A673 (cell line): ENCODE results near the gene PATL1. TPM values are rescaled to one million over a fixed set of nuclear protein-coding genes. Genes with fewer than 3 reads are reported as not detected.
A peak's percentile ranks its signal among the peaks of the same experiment; 100 is the strongest.

Source experiments
- BruUV-seq: library from RNA; stranded (reverse); fragments of 400-500 nt; replicated peaks from 2 replicates; lab custom pipeline; 2021; lab: Mats Ljungman, UMichigan
- CTCF ChIA-PET: fragments of 300-600 bp; sonication (Branson Sonifier 250); formaldehyde crosslinking; loops from one replicate; lab custom pipeline; 2022; ENCODE audit warnings: antibody characterized with exemption; lab: Charles Lee
- POLR2A ChIA-PET: fragments of 300-600 bp; sonication (Branson Sonifier 250); formaldehyde crosslinking; loops from one replicate; lab custom pipeline; 2022; ENCODE audit warnings: antibody characterized with exemption; ENCODE audit not compliant: low non-redundant PET; lab: Charles Lee
- DNase-seq: peaks from one replicate; pipeline ENCODE4 v3.0.0-alpha.2; 2015; ENCODE audit warnings: low spot score
- H3K27ac ChIP-seq: fragments of 200-600 bp; sonication (generic); 2 replicates; pipeline ENCODE4 v1.5.1; 2016; ENCODE audit warnings: mixed run types, low read depth, mild to moderate bottlenecking, mixed read lengths, antibody characterized with exemption, low read length; ENCODE audit not compliant: poor library complexity, severe bottlenecking
- H3K27me3 ChIP-seq: fragments of 200-600 bp; sonication (generic); replicated peaks from 2 replicates; pipeline ENCODE4 v1.6.1; 2017; ENCODE audit warnings: mixed run types, low read depth, mild to moderate bottlenecking, mixed read lengths, antibody characterized with exemption, low read length; ENCODE audit not compliant: insufficient read depth, poor library complexity
- H3K36me3 ChIP-seq: fragments of 200-600 bp; sonication (generic); 2 replicates; pipeline ENCODE4 v1.6.1; 2016; ENCODE audit warnings: mixed run types, mild to moderate bottlenecking, mixed read lengths, antibody characterized with exemption, low read length; ENCODE audit not compliant: insufficient read depth, poor library complexity, severe bottlenecking
- H3K4me1 ChIP-seq: fragments of 200-600 bp; sonication (generic); 2 replicates; pipeline ENCODE4 v1.6.1; 2017; ENCODE audit warnings: mixed run types, mild to moderate bottlenecking, mixed read lengths, antibody characterized with exemption, low read length; ENCODE audit not compliant: insufficient read depth, poor library complexity, severe bottlenecking
- H3K4me3 ChIP-seq: fragments of 200-600 bp; sonication (generic); 2 replicates; pipeline ENCODE4 v1.5.1; 2016; ENCODE audit warnings: low read depth, mixed run types, mild to moderate bottlenecking, mixed read lengths, low read length; ENCODE audit not compliant: poor library complexity, severe bottlenecking
- H3K9me3 ChIP-seq: fragments of 200-600 bp; sonication (generic); 2 replicates; pipeline ENCODE4 v1.6.1; 2016; ENCODE audit warnings: mixed run types, low read depth, mild to moderate bottlenecking, mixed read lengths, antibody characterized with exemption, low read length; ENCODE audit not compliant: poor library complexity, severe bottlenecking
- EZH2 ChIP-seq: fragments of 200-600 bp; sonication (generic); IDR thresholded peaks from 2 replicates; pipeline ENCODE4 v1.6.1; 2017; ENCODE audit warnings: borderline replicate concordance, low read depth, mild to moderate bottlenecking, mixed read lengths, antibody characterized with exemption, low read length; ENCODE audit not compliant: poor library complexity, severe bottlenecking
- intact Hi-C: fragments of 100-400 bp; cut with micrococcal nuclease; formaldehyde crosslinking; loops from one replicate; pipeline ENCODE4 v1.10.0; 2022; ENCODE audit not compliant: unreplicated experiment
- total RNA-seq: library from RNA; stranded (reverse); gene quantifications from 2 replicates; pipeline ENCODE4 v1.2.3, GENCODE V29; 2021
- TF ChIP-seq, protein P1 (sequence below): fragments of 300-800, 200-600 bp; sonication (generic); conservative IDR thresholded peaks from 2 replicates; pipeline ENCODE4 v1.5.1; 2017; ENCODE audit warnings: low read depth, mild to moderate bottlenecking, antibody characterized with exemption, low read length, moderate library complexity, mixed read lengths

Gene PATL1
- total RNA-seq, 1 experiment from 2014 or later, result 78.9 TPM

DNA sequence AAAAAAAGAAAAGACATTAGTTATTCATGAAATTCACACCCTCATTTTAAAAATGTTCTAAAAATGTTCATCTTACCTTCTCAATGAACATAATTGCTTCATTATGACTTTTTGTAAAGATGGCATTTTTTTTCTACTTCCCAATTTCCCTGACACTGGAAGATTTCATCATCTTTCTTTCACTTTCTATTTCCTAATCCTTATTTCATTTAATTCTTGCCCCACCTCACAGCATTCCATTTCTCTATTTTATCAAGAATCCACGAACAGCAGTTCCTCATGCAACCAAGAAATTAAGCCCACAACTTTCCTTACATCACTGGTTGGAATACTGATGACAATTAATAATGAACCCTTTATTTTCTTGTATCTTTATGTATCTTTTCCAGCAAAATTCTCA, 1.9 kb downstream of the PATL1 start:
- BruUV-seq, result no TSS peak
- intact Hi-C loops, result loop anchor here (5.0 kb wide), 1 partner anchor 100 kb away; no protein-coding TSS in a partner anchor
- ChIA-PET CTCF (no interaction called here), POLR2A (interaction anchor here (0.5 kb wide), 1 partner anchor 110 kb away, joined by 3 read pairs; no protein-coding TSS in a partner anchor)
- Histone ChIP-seq H3K4me1 (peaks cover 26% of the 10 kb centered on the region), H3K9me3 (no peaks in the 10 kb centered on the region), H3K27me3 (no peaks in the 10 kb centered on the region), H3K36me3 (peaks cover 49% of the 10 kb centered on the region), H3K27ac (peak overlapping the region; percentile 89), H3K4me3 (peak overlapping the region; percentile 93)
- TF ChIP-seq, protein P1, sequence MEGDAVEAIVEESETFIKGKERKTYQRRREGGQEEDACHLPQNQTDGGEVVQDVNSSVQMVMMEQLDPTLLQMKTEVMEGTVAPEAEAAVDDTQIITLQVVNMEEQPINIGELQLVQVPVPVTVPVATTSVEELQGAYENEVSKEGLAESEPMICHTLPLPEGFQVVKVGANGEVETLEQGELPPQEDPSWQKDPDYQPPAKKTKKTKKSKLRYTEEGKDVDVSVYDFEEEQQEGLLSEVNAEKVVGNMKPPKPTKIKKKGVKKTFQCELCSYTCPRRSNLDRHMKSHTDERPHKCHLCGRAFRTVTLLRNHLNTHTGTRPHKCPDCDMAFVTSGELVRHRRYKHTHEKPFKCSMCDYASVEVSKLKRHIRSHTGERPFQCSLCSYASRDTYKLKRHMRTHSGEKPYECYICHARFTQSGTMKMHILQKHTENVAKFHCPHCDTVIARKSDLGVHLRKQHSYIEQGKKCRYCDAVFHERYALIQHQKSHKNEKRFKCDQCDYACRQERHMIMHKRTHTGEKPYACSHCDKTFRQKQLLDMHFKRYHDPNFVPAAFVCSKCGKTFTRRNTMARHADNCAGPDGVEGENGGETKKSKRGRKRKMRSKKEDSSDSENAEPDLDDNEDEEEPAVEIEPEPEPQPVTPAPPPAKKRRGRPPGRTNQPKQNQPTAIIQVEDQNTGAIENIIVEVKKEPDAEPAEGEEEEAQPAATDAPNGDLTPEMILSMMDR, result no peak
- TF ChIP-seq EZH2, result no peak
- DNase-seq, result no peak

DNA sequence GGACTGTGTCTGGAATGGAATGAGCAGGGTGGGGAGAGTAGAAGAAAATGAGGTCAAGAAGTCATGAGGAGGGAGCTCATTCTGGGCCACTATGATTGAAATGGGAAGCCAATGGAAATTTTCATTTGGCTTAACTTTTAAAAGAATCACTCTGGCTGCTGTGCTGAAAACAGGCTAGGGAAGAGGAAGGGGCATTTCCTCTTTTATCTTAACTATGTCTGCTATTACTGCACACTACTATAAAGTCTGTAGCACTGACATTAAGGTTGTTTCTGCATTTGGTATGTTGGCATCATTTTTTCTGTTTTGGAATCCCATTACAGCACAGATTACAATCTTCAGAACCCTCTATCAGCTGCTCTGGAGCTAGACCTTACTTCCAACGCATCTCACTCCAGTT, 8.2 kb downstream of the PATL1 start:
- peaks cover 21% of the 10 kb centered on the region for H3K4me1 ChIP-seq
- H3K27me3 ChIP-seq, result no peaks in the 10 kb centered on the region
- CTCF ChIA-PET, result no interaction called here
- POLR2A ChIA-PET, result no interaction called here
- H3K4me3 ChIP-seq, result no peak overlapping the region
- TF ChIP-seq, protein P1, result no peak
- TF ChIP-seq EZH2, result no peak
- no peak for DNase-seq
- peak overlapping the region; percentile 55 for H3K27ac ChIP-seq
- H3K36me3 ChIP-seq, result peaks cover 85% of the 10 kb centered on the region
- H3K9me3 ChIP-seq, result no peaks in the 10 kb centered on the region
- BruUV-seq, result no TSS peak
- intact Hi-C loops, result loop anchor here (1.0 to 5.0 kb wide), 2 partner anchors 8 to 33 kb away; no protein-coding TSS in a partner anchor

GRCh38 chr11:59659981-59660380, 8.9 kb downstream of the PATL1 start:
- peaks cover 21% of the 10 kb centered on the region for H3K4me1 ChIP-seq
- H3K4me3 ChIP-seq, result no peak overlapping the region
- no peaks in the 10 kb centered on the region for H3K9me3 ChIP-seq
- no peak for TF ChIP-seq EZH2
- intact Hi-C loops, result loop anchor here (1.0 to 5.0 kb wide), 2 partner anchors 8 to 33 kb away; no protein-coding TSS in a partner anchor
- H3K27me3 ChIP-seq, result no peaks in the 10 kb centered on the region
- H3K36me3 ChIP-seq, result peaks cover 85% of the 10 kb centered on the region
- peak overlapping the region; percentile 55 for H3K27ac ChIP-seq
- DNase-seq, result peak; percentile 75
- no TSS peak for BruUV-seq
- ChIA-PET POLR2A (no interaction called here), CTCF (no interaction called here)

DNA sequence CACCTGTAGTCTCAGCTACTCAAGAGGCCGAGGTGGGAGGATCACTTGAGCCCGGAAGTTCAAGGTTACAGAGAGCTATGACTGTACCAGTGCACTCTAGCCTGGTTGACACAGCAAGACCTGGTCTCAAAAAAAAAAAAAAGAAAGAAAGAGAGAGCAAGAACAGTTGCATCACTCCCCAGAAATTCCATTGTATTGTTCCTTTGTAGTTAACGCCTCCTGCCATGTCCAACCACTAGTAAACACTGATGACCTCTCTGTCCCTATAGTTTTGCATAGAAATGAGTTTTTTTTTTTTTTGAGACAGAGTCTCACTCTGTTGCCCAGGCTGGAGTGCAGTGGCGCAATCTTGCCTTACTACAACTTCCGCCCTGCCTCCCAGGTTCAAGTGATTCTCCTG, 10.8 kb downstream of the PATL1 start:
- Histone ChIP-seq H3K36me3 (peaks cover 85% of the 10 kb centered on the region), H3K4me1 (peaks cover 17% of the 10 kb centered on the region), H3K9me3 (no peaks in the 10 kb centered on the region), H3K4me3 (no peak overlapping the region), H3K27me3 (no peaks in the 10 kb centered on the region), H3K27ac (no peak overlapping the region)
- intact Hi-C loops, result no loop called here
- CTCF ChIA-PET, result no interaction called here
- no peak for DNase-seq
- no TSS peak for BruUV-seq
- POLR2A ChIA-PET, result no interaction called here
- no peak for TF ChIP-seq EZH2
- TF ChIP-seq, protein P1, result no peak
